Activated CD8-positive, alpha-beta memory T cell treated with anti-CD3 and anti-CD28 coated beads, Interleukin-2, amount 50 U/mL, for 24 hours (primary cell): ENCODE data around the gene SLC6A1.

Source experiments
- DNase-seq: peaks from one replicate; pipeline ENCODE4 v3.0.0-alpha.2; 2020; ENCODE audit errors: extremely low read depth

Gene SLC6A1

DNA sequence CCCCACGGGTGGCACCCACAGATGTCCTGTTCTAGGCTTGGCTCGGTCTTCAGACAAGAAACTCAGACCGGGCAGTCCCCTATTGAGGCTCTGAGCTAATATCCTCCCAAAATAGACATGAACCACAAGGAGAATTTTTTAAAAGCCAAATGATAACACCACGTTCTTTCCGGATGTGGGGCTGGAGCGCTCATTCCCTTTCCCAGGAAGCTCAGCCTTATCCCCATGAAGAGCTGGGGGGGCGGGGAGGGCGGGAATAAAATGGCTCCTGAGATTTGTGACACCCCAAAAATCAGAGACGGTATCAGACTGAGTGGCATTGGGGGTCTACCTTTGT is 1.1 kb downstream of the SLC6A1 start:
- DNase-seq = no peak

DNA sequence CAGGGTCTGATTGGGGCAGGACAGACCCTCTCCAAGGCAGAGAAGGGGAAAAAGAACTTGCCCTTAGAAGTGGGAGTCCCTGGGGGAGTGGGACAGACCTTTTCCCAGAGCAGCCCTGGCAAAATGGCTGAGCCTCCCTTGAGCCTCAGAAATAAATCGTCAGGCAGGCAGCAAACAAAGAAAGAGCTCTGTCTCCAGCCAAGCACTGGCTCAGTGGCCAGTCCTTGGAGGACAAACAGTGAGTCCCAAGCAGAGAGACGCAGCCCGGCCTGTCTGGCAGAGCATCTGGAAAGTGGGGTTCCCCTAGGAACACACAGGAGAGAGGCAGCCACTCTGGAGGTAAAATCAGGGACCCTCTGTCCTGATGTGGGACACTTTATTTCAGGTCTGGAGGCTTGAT is 1.8 kb downstream of the SLC6A1 start:
- no peak for DNase-seq

DNA sequence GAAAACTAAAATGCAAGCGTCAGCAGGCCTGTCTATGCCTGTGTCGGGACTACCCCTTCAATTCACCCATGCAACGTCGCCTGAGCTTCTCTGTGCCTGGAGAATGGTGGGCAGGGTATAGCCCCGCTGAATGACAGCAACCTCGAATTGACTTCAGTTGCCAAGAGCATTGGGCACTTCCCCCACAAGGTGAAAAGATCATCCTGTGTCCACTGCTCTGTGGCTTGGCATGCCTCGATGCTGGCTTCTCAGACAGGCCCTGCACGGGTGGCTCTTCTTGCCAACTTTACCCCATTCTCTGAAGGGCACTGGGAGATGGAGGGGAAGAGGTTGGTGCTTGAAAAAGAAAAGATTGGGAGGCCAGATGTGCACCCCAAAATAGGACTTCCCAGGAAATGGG is 3.3 kb downstream of the SLC6A1 start:
- DNase-seq = no peak

DNA sequence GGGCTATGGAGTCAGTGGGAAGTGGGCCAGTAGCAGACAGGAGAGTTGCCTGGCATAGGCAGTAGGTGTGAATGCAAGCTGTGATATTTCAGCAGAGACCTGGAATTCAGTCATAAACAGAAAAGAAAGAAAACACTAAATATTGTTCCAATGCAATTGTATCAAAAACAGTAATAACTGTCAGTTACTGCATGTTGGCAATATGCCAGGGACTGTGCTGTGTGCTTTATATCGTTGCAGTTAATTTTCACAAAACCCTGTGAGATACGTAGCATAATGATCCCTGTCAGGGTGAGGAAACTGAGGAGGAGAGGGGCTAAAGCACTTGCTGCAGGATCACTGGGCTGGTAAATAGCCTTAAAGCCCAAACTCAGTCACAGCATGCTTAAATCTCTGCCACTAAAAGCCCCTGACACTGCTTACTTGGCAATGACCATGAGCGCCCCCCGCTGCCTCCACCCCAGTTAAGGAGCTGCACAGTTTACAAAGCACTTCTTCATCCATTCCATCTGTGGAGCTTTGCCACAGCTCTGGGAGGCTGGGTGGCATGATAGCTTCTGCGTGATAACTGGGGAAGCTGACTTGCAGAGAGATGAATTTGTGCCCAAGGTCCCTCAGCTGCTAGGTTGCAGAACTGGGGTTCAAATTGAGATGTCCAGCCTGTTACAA is 3.9 kb downstream of the SLC6A1 start:
- no peak for DNase-seq

DNA sequence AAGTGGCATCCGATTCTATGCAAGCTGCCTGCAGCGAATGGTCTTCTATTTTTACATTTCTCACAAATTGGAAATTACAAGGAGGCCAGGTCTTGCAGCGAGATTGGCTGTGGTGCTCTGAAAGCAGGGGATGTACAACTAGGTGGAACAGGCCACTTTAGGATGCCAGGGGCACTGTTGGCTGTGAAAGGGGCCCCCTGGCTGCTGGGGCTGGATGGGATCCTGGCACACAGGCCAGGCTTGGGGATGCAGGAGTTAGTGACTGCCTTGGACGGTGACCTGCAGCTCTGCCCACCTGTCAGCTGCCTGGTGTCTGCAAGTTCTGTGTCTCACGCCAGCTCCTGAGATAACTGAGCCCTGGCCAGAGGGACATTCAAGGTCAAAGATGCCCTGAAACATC is 4.6 kb downstream of the SLC6A1 start:
- DNase-seq = no peak

DNA sequence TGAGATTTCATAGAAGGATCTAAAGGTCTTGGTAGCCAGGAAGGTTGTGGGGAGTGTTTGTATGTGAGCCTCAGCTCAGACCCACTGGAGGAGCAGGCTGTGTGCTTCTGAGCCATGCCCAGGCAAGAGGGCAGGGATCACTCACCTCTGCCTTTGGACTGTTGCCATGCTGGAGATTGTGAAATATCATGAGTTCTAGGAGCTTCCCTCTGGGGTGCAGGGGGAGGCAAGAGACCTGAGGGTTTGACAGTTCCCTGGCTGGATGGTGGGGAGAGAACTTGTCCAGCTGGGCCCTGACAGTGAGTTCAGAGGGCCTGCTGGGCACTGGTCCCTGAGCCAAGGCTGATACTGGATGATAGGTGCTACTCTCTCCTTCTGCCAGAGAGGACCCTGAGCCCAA is 6.0 kb downstream of the SLC6A1 start:
- DNase-seq = no peak

DNA sequence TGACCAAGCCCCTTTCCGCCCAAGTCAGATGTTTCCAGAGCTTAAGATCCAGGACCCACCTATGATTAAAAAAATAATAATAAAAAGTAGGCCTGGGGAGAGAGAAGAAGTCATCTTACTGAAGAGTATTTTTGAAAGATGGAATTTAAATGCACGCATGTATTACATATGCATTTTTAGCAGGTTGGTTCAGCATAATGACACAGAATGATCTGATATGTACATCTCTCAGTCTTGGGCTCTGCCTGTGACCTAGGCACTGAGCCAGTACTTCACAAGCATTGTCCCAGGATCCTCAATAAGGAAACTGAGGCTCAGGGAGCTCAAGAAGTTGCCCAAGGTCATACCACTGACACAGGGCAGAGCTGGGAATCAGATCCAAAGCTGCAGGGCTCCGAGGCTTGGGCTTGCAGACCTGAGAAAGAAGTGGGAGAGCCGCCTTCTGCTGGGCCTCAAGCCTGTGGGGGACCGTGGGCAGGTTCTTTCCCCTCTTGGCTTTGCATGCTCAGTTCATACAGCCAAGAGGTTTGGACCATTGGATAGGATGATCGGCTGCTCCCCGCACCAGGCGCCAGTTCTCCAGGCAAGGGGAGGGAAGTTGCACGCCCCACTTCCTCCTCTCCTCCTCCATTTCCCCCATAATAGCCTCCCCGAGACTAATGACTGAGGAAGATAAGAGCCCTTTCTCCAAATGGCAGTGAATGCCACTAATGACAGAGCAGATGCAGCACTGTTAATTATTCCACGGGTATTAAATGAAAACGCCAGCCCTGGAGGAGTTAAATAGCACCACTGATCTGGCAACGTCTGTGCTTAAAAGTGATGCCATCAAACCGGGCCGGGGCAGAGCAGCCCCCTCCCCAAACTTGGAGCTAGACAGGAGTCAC is 6.9 kb downstream of the SLC6A1 start:
- DNase-seq = no peak

DNA sequence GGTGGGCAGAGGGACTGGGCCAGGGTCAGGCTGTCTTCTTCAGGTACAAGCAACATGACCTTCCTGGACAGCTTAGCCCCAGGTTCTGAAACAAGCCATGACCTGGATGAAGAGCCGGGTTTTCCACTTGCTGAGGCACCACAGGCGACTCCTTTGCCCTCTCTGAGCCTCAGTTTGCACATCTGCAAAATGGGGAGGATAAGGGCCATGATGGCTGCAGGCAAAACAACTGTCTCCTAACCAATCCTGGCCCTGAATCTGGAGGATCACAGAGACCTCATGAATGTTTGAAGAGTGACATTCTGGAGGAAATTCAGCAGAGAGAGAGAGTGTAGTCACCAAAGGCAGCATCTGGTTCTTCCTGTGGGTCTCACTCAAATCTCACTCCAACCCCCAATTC is 8.0 kb downstream of the SLC6A1 start:
- DNase-seq = no peak

DNA sequence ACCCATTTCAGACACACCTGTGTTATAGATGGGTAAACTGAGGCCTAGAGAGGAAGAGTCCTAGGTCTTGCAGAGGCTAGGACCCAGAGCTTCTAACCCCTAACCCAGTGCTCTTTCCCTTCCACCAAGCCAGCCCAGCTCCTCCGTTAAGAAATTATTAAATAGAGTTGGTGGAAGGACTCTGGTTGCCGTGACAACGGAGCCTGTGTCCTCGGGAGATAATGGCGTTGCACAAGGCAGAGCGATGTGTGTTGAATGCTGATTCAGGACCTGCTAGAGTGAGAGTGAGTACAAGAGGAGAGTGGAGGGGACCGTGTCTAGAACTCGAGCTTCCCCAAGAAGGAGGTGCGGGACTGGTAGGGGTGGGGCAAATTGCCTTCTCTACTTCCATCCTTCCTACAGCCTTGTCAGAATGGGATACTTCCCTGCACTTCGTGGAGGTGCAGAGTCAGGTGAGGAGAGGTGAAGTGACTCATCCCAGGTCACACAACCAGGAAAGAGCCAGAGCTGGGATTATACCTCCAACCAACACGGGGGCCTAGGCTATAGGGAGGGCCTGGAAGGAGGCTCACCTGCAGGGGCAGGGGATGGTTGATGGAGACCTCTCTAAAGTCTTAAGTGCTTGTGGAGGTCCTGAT is 8.6 kb downstream of the SLC6A1 start:
- no peak for DNase-seq

DNA sequence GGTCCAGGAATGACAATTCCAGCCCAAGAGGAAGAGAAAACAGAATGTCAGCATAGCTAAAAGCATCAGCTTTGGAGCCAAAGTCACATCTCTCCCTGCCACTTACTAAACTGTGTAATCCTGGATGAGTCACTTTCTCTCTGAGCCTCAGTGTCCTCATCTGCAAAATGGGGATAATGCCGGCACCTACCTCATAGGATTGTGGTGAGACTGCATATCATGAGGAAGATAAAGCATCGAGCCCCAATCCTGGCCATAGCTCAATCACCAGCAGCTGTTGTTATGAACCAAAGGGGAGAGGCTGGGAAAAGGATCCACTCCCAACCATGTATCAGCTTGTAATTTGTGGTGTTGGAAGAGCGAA is 9.1 kb downstream of the SLC6A1 start:
- DNase-seq = no peak

DNA sequence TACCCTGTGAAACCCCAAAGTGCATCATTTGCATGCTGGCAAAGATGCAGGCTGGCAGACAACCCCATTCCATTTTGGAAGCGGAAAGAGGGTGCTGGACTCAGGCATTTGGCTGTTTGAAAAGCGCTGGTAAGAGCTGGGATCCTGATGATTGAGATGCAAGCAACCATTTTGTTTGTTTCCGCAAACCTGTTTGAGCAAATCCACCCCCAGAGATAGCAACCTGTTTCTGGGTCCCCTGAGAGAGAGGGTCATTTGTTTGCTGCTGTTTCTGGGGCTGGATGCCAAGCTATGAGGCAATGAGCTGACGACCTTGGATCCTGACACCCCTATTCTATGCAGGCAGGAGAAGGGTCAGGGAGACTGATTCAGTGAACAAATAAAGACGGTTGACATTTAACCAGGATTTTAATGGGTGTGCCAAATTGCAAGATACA is 9.8 kb downstream of the SLC6A1 start:
- no peak for DNase-seq

DNA sequence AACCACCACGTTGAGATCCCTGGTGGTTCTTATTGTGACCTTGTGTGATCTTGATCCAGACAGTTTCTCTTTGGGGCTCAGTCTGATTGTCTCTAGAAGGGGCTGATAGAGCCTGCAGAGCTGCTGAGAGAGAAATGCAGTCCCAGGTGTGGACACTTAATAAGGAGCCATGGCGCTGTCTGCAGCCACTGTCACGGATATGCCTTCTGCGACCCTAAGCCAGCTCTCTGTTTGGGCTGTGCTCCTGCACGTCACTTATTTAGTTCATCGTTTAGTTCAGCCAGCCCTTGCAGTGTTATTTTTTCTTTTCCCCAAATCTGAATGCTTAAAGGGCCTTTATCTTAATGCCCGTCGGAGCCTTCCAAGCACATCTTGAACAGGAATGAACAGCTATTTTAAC is 12.0 kb downstream of the SLC6A1 start:
- DNase-seq = no peak

DNA sequence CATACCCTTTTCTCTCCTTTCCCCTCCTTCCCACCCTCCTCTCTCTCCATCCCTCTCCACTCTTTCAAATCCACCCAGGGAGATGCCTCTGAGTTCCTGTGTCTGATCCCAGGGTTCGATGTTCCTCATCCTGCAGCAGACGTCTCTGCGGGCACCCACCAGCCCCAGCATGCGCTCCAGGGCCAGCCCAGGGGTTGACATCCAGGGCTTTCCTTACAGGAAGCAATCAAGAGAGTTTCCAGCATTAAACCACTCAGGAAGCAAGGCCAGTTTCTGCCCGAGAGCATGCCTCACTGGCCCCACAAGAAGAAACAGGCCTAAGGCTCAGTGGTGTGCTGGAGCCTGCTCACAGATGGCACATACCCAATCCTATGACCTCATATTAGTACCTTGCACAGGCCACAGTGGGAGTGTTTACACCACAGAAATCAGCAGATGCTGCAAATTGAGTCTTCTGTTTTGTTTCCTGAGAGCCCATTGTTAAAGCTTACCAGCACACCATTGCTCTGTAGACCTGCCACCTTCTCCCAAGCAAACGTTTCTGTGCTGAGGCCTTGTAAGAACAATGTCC is 13.2 kb downstream of the SLC6A1 start:
- no peak for DNase-seq

DNA sequence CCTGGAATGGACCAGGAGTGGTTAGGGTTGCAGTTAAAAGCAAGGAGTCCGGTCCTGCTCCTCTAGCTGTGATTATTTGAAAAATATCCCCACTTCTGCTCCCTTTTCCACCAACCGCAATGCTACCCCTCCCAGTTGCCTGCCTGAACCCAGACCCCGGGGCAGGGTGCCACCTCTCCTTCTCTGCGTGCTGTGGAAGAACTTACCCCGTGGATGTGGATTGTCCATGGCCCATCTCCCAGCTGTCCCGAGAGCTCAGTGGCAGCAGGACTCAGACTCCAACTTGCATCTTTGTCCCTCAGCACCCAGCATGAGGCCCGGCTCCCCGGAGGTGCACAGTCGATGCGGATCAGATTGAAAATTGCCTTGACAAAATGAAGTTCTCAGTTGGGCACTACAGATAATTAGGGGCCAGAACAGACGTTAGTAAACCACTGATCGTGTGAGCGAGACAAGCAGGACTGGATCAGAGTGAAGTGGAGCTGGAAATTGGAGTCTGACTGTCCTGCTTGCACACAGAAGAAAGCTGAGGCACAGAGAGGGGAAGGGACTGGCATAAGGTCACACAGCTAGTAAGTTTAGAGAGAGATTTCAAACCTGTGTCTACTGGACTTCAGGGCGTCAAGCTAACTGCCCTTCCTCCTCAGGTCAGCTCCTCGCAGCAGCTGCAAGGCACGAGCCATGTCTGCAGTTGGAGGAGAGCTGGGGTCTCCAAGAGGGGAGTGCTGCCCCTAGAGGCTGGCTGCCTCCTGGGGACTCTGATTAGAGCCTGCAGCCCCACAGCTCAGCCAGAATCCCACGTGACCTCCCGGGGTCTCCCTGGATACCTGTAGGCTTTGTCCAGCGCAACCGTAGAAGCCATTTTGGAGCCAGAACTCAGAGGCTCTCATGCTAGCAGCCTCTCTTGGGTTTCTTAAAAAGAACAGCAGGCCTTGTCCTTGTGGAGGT is 14.7 kb downstream of the SLC6A1 start:
- DNase-seq = no peak

DNA sequence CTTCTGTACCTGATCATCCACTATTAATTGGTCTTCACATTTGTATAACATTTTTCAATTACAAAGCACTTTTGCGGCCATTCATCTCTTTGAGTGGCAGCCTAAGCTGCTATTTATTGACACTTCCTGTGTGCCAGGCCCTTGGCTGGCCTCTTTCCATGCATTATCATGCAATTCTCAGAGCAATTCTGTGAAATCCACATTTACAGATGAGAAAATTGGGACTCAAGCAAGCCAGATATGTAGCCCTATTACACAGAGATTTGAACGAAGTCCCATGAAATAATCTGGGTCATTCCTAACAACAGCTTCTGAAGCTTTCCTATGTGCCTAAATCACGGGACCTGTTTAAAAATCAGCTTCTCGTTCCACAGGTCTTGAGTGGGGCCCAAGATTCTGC is 17.4 kb downstream of the SLC6A1 start:
- no peak for DNase-seq

DNA sequence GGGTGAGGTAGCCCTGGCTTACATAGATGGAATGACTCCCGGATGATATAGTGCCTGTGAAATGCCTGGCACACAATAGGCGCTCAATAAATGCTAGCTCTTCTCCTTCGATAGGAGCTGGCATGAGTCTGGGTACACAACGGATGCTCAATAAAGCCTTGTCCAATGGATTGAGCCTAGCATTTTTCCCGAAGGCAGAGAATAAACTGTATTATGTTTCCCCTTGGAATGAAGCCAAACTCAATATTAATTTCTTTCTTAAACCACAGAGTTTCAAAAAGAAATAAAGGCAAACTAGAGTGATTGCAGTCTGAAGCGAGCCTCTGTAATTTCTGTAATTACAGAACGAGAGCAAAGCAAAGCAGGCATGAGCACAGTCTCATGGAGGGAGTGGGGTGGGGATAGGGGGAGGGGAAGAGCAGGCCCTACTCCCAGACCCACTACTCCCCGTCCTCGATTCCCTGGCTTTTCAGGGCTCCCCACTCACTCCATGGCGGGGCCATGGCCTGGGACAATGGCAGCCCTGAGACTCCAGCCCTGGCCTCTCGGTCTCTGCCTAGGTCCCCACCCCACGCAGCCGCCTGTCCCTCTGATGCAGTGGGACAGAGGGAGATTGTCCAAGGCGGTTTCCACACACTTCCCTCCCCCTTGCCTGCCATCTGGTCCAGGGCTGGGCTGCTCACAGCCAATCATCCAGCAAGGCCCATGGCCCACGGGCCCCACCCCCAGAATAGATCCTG is 18.0 kb downstream of the SLC6A1 start:
- DNase-seq = no peak

DNA sequence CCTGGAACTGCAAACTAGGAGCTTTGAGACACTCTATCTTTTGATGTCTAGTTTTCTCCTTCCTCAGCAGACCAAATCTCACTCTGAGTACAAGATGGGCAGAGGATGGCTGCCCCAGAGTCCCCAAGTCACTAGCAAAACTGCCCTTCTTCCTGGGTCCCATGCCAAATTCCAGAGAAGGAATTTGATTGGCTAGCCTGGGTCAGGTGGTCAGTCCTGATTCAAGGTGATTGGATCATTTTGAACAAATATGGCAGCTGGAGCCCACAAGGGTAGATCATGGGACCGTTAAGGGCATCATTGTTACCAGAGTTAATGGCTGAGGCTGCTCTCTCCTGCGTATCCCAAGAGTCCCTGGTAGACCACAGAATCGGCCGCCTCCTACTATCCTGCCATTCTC is 21.7 kb downstream of the SLC6A1 start:
- no peak for DNase-seq

DNA sequence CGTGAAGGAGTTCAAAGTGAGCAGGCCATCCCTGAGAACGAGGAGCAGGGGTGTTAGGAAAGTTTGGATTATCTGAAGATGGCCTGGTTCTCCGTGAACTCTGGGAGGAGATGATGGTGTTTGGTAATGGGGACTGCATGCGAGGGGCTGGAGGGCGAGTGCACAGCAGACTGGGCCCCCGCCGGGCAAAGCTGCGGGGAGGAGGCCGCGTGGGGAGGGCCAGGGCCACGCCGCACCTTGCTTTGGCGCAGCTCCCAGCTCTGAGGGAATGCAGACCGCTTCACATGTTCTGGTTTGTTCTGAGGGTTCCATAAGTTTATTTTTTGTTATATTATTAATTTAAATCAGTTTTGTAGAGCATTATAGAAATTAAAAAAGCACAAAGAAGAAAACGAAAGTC is 22.2 kb downstream of the SLC6A1 start:
- DNase-seq = no peak

DNA sequence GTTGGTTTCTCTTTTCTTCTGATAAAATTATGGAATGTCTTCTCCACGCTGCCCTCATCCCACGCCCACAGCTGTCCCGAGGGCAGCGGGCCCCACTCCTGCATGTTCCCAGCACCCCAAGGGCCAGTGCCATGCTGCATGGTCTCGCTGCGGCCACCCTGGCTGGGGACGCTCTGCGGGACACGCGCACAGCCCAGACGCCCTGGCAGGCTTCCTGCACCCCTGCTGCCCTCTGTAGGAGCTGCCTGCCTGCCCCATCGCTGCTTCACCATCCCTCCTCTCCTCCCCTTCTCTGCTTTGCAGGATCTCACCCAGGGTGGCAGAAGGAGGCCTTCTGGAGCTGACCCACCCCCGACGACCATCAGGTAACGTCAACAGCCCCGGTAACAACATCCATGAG is 22.8 kb downstream of the SLC6A1 start:
- DNase-seq = no peak

DNA sequence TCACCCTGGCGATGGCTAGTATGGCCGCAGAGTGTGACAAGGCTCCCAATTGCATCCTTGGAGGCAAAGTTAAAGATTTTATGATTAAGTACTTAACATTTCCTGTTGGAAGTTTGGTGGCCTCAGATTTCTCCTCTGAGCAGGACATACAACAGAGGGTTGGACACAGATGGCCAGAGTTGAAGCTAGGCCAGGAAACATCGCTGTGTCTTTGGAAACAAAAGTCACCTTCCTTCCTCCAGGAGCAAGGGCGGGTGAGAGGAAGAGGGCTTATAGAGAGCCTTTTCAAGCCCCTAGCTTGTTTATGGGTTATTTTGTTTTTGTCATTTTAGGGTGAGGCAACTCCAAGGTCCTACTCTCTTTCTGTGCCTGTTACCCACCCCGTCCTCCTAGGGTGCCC is 24.2 kb downstream of the SLC6A1 start:
- no peak for DNase-seq
